ENCODE data around the gene CCDC201.

The CCDC201 gene

DNA sequence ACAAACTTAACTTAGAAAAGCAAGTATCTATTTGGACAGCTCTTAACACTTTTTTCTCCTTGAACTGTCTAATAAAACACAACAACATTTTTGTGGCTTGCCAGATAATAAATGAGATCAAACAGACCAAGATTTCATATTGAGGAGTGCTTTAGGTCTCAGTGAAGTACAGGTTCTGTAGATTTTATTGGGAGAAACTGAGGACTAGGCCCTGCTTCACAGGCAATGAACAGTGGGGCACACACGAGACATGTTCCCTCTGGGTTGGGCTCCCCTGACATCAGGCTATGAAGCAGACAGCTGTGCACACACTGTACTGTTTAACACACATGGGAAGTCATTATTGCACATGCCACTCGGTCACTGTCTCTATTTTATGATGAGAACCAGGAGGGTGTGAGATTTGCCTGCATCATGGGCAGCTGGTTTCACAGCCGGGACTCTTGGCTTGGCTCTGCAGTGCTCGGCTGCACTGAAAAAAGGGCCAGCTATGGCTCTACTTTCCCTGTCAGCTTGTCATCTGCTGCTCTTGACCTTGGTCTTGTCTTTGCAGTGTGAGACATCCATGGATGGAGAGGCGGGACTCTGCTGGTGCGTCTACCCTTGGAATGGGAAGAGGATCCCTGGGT, 19.6 kb upstream of the CCDC201 start:
- DNase-seq, result no peak

DNA sequence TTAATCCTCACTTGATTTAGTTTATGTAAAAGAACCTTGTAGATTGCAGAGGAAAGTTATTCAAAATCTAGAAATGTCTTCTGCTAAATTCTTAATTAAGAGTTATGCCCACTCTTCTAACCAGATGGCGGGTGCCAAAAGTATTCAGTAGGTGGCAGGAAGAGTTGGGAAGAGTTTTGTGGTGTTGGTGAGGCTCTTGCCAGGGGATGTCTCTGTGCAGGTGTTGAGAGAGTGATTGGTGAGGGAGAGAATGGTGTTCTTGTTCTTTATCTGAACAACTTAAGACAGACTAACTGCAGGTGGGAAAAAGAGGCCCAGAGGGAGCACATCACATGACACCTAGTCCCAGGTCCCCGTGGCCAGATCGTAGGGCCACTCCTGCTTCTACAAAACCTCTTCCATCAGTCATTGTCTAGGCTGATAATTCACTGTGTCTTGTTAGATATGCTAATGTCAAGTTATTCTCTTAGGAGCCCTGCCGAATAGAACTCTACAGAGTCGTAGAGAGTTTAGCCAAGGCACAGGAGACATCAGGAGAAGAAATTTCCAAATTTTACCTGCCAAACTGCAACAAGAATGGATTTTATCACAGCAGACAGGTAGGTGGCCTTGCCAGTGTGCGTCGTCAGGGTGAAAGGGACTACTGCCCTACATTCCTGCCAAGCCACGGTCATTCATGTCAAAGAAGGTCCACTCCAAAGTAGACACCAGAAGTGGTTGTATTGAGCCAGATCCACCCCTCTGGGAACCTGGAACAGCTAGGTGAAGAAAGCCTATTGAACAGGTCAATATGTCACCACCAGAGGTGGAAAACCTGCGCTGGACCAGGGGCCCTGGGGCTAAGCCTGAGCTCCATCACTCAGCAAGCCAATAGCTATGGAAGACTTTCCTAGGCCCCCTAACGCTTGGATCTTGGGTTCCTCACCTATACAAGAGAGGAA, 18.9 kb upstream of the CCDC201 start:
- no peak for DNase-seq

DNA sequence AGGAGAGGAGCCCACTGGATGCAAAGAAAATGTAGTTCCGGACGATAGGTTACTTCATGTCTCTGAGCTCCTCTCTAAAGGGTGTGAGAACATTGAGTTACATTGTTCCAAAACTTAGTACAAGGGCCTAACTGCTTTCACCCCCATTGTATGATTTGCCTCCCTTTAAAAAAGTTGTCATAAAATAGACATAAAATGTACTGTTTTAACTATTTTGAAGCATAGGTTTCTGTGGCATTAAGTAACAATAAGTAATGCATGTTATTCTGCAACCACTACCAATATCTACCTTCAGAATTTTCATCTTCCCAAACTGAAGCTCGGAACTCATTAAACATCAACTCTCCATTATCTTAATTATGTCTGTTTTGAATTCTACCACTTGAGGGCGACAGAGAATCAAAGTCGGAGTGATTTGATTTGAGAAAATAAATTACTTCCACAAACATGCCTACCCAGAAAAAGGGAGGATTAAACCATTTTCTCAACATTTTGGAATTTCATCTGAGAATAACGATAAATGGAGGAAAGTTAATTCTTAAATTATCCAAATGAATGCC, 18.1 kb upstream of the CCDC201 start:
- peak in 1 of 2 experiments; percentile 38 for DNase-seq

DNA sequence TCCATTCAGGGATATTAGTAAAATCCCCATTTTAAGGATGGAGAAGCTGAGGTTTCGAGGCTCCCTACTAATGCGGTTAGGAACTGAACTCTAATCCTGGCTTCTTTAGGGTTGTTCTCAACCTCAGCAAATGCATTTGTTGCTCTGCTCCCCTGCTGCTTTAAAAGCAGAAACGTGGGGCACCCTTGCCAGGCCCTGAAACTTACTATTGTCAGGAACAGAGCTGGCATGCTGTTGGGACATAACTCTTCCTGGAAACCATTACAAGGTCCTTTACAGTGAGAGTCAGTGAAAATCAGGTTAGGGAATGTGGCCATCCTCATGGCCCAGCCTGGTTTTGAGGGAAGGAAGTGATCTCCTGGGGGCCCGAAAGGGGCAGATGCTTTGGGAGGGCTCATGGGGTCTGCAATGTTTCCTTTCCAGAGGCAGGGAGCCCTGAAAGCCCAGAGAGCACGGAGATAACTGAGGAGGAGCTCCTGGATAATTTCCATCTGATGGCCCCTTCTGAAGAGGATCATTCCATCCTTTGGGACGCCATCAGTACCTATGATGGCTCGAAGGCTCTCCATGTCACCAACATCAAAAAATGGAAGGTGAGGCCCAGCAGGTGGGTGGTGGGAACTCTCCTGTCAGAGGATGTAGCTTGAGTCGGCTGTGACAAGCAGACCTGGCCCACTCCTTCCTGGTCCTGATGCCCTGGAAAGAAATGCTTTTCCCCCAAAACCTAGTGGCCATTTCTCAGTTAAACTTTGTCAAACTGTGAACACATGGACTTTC, 17.4 kb upstream of the CCDC201 start:
- DNase-seq, result no peak

DNA sequence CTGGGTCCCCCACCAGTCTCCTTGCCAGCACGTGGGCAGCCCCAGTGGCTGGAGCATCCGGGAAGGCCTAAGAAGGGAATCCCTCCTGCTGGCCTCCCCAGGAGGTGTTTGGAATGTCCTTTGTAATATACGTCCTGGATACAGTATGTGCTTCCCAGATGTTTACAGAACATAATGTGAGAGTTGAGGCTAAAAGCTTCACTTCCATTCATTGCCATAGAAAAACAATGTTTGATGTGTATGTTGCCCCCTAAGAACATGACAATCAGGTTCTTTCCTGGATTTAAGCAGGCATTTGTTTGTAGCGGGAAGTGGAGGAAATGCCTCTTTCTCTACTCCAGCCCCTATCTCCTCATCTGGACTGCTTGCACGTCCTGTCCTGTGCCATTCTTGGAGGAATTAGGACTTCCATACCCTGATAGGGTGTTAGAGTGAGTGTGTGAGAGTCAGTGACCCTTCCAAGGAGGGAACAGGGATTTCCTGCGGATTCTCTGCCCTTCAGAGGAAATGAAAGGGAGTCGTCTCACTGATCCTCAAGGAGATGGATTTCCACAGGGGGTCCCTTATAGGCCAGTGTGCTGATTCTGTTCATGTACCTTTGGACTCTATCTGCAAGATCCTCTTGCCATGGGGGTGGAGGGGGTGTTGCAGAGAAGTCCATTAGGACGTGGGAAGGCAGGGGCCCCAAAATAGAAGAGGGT, 16.6 kb upstream of the CCDC201 start:
- DNase-seq, result no peak

DNA sequence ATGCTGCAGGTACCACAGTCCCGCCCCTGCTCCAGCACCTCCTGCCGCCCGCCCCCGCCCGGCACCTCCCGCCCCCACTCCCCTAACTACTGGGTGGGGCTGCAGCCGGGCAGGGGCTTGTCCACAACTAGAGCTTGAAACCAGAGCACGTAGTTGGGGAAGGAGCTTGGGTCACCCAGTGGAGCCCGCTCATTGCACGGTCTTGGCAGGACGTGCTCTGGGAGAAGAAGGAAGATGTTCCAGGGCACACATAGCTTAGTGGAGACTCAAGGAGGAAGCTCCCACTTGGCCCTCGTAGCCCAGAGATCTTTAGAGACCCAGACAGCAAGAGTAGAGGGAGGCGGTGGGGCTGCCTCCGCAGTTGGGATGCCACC, 16.1 kb upstream of the CCDC201 start:
- DNase-seq, result no peak

DNA sequence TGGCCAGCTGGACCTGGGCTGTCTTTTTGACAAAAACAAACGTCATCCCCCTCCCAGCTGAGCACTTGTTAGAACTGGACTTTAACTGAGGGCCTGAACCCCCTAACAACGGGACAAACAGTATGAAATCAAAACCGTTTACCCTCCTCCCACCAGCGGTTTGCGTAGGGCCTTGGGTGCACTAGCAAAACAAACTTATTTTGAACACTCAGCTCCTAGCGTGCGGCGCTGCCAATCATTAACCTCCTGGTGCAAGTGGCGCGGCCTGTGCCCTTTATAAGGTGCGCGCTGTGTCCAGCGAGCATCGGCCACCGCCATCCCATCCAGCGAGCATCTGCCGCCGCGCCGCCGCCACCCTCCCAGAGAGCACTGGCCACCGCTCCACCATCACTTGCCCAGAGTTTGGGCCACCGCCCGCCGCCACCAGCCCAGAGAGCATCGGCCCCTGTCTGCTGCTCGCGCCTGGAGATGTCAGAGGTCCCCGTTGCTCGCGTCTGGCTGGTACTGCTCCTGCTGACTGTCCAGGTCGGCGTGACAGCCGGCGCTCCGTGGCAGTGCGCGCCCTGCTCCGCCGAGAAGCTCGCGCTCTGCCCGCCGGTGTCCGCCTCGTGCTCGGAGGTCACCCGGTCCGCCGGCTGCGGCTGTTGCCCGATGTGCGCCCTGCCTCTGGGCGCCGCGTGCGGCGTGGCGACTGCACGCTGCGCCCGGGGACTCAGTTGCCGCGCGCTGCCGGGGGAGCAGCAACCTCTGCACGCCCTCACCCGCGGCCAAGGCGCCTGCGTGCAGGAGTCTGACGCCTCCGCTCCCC, 15.5 kb upstream of the CCDC201 start, which contains the start of gene IGFBP1:
TSS of gene IGFBP1 (plus strand) at position 304 of the 808 bp plus-strand sequence. CDS start at position 469, 165 bp downstream.
- peak in 1 of 2 experiments; percentile 28 for DNase-seq

DNA sequence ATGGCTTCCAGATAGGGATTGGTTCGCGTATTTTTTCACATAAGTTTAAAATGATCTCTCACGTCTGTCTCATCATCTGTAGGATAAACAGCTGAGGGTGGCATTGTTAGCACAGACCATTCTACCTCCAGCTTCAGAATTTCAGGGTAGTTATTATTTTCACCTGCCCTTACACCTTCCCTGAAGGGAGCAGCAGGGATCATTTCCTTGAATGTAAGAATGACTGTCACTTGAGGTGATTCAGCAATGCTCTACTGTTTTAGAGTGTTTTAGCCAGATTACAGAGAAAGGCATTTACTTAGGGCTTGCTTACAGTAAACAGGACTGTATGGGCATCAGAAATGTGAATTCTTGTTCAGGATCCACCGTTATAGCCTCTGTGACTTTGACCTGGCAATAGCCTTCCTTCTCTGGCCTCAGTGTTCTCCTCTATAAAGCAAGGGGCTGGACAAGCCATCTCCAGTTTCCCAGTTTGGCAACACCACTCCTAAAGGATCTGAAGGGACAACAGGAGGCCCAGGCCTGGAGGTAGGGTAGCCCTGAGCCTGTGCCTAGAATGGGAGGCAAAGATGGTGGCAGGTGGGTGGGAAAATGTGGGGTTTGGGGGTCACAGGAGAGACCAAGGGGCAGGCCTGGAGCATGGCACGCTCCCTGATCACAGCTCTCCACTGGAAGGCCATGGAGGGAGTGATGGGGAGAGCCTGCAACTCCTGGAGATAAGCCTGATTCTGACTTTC, 14.2 kb upstream of the CCDC201 start:
- no peak for DNase-seq

DNA sequence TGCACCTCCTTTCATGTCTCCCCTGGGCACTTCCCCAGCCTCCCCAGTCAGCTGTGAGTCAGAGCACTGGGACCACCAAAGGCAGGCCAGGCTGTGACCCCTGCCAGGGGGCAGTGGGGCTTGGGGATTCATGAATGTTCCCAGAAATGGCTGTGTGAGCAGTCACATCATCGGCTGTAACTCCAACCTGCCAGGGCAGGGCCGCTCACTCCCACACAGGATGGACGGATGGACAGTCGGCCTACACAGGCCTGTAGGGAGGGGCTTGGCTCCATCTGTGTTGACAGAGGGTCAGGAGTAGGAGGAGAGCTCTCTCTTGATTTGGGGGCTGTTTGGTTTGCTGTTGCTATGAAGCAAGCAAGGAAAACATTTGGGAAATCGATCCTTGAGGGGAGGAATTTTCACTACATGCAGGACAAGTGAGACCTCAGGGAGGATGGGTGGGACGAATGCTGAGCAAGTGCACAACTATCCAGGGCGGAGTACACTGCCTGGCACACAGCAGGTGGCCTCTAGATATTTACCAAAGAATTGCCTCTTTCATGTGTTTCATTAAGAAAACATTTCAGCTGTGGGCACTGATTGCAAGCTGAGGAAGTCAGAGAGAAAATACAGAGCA, 12.5 kb upstream of the CCDC201 start:
- DNase-seq, result no peak

DNA sequence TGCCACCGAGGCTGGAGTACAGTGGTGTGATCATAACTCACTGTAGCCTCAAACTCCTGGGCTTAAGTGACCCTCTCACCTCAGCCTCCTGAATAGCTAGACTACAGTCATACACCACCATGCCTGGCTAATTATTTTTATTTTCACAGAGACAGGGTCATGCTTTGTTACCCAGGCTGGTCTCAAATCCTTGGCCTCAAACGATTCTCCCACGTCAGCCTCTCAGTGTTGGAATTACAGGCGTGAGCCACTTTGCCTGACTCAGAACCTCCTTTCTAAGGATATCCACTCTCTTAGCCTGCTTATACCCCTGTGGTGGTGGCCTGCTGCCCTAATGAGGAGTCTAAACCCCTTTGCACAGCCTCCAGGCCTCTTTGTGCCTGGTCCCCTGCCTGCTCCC, 11.3 kb upstream of the CCDC201 start:
- no peak for DNase-seq

DNA sequence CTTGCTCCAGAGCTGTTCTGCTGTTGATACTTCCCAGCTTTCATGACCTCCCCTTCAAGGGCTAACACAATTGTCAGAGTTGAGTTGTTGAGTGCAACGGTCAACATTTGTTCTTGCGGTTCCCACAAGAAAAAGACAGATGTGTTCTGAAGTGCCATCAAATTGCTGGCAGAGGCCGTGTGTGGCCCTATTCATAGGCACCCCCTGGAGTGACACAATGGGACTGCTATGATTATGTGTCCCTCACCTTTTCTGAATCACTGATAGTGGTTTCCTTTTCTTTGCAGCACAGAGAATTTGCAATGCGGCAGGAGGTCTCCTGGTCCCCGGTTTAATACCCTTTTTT, 9.6 kb upstream of the CCDC201 start:
- no peak for DNase-seq

DNA sequence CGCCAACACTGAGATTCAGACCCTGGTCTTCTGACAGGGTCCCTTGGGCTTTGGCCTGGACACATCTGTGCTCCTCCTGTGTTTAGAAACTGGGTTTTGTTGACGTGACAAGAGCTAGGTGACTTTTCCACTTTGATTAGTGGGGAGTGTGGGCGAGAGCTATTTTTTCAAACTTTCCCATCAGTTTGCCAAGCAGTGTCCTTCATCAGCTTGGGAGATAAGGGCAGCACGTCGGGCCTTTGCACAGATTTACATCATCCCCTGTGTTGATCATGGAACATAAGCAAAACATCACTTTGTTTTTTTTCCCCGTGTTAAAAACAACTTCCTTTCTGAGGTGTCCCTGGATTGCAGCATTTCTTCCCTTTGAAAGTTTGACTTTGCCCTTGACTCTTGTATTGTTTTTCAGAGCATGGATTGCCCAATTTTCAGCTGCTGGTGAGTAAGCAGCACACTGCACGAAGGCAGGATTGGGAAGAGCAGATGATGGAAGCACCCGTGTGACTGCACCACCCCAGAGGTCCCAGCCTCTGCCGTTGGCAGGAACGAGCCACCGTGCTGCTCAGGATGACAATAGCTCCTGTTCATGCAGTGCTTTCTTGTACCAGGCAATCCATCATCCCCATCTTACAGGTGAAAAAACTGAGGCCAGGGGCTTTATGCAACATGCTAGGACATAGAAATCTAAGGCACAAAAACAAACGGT, 9.0 kb upstream of the CCDC201 start:
- DNase-seq, result no peak

DNA sequence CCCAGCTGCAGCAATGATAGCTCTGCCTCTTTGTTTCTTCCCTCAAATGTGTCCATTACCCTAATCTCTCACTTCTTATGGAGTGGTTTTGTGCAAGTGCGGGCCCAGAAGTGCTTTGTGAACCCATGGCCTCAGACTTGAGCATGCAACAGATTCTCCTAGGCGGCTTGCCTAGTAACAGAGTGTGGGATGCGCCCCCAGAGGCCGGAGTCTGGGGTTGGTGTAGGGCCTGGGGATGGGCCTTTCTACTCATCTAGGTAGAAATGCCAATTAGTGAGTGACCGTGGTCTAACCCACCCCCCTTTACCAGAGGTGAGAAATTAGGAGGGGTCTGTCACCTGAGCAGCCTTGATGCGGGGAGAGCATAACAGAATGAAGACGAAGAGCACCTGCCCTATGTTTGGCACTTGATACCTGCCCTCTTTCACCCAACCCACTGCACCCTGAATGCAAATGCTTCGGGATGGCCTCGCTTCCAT, 8.4 kb upstream of the CCDC201 start:
- DNase-seq, result no peak

DNA sequence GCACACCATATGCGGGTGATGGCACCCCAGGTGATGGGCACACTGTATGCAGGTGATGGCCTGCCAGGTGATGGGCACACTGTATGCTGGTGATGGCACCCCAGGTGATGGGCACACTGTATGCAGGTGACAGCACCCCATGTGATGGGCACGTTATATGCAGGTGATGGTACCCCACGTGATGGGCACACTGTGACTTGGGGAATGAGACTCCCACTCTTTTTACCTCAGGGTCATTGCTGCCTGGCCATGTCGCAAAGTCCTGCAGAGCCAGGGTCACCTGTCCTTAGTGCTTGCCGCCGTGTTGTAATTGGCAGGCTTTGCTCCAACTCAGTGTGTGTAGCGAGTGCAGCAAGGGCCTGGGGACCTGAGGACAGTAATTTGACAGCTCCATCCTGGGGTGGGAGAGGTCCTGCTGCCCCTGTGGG, 7.6 kb upstream of the CCDC201 start:
- no peak for DNase-seq

DNA sequence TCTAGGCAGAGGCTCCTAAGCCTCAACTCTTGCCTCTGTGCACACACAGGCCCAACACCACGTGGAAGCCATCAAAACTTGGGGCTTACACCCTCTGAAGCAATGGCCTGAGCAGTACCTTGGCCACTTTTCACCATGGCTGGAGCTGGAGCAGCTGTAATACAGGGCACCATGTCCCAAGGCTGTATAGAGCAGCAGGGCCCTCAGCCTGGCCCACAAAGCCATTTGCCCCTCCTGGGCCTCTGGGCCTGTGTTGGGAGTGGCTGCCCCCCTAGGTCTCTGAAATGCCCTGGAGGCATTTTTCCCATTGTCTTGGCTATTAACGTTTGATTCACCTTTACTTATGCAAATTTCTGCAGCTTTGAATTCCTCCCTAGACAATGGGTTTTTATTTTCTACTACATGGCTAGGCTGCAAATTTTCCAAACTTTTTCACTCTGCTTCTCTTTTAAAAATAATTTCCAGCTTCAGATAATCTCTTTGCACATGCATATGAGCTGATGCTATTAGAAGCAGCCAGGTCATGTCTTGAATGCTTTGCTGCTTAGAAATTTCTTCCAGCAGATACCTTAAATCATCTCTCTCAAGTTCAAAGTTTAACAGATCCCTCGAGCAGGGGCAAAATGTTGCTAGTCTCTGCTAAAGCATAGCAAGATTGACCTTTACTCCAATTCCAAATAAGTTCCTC, 5.7 kb upstream of the CCDC201 start:
- no peak for DNase-seq

DNA sequence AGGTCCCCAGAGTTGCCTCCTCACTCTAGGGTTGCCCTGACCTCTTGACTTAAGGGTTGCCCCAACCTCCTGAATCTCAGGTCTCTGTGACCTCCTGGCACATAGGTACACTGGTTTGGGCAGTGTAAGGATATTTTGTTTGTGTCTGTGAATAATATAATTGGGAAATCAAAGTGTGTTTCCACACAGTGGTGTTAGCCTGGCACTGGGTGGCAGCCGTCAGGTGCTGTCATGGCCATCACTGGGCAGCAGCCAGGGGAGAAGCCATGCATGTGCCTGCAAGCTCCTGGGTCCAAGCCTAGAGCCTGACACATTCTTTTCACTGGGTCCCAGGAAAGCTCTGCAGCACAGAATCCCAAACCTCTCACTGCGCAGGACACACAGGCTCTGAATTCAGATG, 3.6 kb upstream of the CCDC201 start:
- no peak for DNase-seq

DNA sequence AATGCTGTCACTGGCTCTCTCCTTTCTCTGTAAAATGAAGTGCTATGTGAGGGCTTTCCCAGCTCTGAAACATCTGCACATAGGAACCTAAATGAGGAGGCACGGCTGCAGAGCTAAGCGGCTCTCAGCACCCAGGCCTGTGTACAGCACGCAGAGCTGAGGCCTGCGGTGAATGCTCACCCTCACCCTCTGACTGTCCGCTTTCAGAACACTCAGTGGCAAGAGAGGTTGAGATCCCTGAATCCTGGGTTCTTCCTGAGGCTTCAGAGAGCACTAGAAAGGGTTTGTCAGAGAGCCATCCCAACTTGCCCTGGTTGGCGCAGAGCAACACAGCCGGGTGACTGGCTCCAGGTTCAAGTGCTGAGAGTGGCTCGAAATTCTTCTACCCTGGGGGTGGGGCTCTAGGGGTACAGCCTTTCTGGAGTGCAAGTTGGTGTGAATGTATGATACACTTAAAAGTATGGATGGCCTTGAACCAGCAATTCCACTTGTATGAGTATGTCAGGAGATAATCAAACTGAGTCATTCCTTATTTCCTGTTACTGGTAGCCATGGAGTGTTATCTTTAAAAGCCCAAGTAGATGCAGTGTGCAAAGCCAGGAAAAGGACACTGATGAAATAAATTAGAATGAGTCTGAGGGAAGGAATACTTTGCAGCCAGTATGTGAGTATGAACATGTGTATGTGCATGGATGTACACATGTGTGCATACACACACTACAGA, 1.7 kb upstream of the CCDC201 start:
- no peak for DNase-seq

DNA sequence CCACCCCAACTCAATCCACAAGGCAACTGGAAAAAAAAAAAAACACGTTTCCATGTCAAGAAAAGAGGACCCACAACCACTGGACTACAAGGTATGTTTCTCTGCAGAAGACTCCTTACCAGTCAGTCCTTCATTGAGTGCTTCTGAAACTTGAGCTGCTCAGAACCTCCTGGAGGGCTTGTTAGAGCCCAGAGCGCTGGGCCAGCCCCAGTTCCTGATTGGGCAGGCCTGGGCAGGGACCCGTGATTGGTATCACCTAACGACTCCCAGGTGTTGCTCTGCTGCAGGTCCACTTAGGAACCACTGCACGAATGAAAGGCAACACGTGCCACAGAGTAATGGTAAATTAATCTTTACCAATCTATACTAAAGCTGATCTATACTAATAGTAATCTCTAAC, 473 bp upstream of the CCDC201 start:
- no peak for DNase-seq
